NCI-H2107 treated with DMSO at 0.1 percent for 48 hours (cell line): ENCODE data around the gene ASS1.

Experiments
- DNase-seq: peaks from one replicate; lab custom pipeline; 2025; ENCODE audit not compliant: unreplicated experiment; lab: John Stamatoyannopoulos, UW

The ASS1 gene

GRCh38 chr9:130491830-130492482 is 47.2 kb downstream of the ASS1 start:
- no peak for DNase-seq

- no peak for DNase-seq
Observed at GRCh38 chr9:130493021-130493420, 48.3 kb downstream of the ASS1 start.

GRCh38 chr9:130493476-130493875 is 48.7 kb downstream of the ASS1 start:
- DNase-seq: no peak

- DNase-seq: no peak
Observed at GRCh38 chr9:130495067-130495466, 50.3 kb downstream of the ASS1 start.

GRCh38 chr9:130497139-130497538 is 52.4 kb downstream of the ASS1 start:
- DNase-seq: peak; percentile 11

- DNase-seq: no peak
Observed at GRCh38 chr9:130498298-130498917, 53.6 kb downstream of the ASS1 start.

- DNase-seq: no peak
Observed at GRCh38 chr9:130498918-130499698, 54.3 kb downstream of the ASS1 start.

- DNase-seq: no peak
Observed at GRCh38 chr9:130499804-130500263, 55.1 kb downstream of the ASS1 start.

GRCh38 chr9:130500340-130501180 is 55.8 kb downstream of the ASS1 start:
- no peak for DNase-seq

- no peak for DNase-seq
Observed at GRCh38 chr9:130501639-130502038, 56.9 kb downstream of the ASS1 start.

- no peak for DNase-seq
Observed at GRCh38 chr9:130508218-130508617, 63.5 kb downstream of the ASS1 start.

GRCh38 chr9:130512199-130512598 is 67.4 kb downstream of the ASS1 start:
- no peak for DNase-seq

GRCh38 chr9:130513078-130513477 is 68.3 kb downstream of the ASS1 start:
- DNase-seq: no peak

- no peak for DNase-seq
Observed at GRCh38 chr9:130518233-130518632, 73.5 kb downstream of the ASS1 start.

GRCh38 chr9:130518943-130519799 is 74.4 kb downstream of the ASS1 start:
- DNase-seq: no peak

- no peak for DNase-seq
Observed at GRCh38 chr9:130519927-130520326, 75.2 kb downstream of the ASS1 start.

GRCh38 chr9:130521715-130522114 is 77.0 kb downstream of the ASS1 start:
- DNase-seq: no peak

- DNase-seq: no peak
Observed at GRCh38 chr9:130522233-130522808, 77.6 kb downstream of the ASS1 start.

GRCh38 chr9:130523921-130524320 is 79.2 kb downstream of the ASS1 start:
- DNase-seq: no peak
